Posterior vena cava (tissue), 2 donors: ENCODE results near the gene CCDC200. TPM values are rescaled to one million over a fixed set of nuclear protein-coding genes. Genes with fewer than 3 reads are reported as not detected.
"Not testable (repeated sequence)": the region's sequence is repeated elsewhere in the genome, so short reads cannot be mapped to it uniquely, and the experiment has no call there.

Experiments used
- DNase-seq: peaks from one replicate; pipeline ENCODE4 v3.0.0-alpha.2; 2020; ENCODE audit warnings: low spot score
- intact Hi-C, 2 donors: fragments of 100-400 bp; cut with DNase I; formaldehyde crosslinking; loops; one replicate each; pipeline versions ENCODE4 v1.14.1 to v1.14.2; 2022 to 2023
- long read RNA-seq, 2 donors: library from polyadenylated mRNA; unstranded; transcript quantifications; one replicate each; pipeline ENCODE4 v2.0.0, GENCODE V29; 2020 to 2021
- total RNA-seq, 2 donors: library from RNA; stranded (reverse); fragmentation: NEBNext Ultra II Directional; extraction: Animal tissue kit (Norgen Biotek cat#: 25700); gene quantifications; one replicate each; pipeline ENCODE4 v1.2.1, GENCODE V29; 2021
- donor health status: DM: yes; HTN: yes; CAD: no.
- donor health status: DM: yes; HTN: yes; CAD: no.

CCDC200 gene
- total RNA-seq = not detected
- long read RNA-seq, donor 1, partial matches to known transcripts = 0 of 15 reads
- long read RNA-seq, donor 1, other reads (novel, unspliced or antisense) = 15 of 15 reads
- long read RNA-seq, donor 2, partial matches to known transcripts = 0 of 16 reads
- long read RNA-seq, donor 2, other reads (novel, unspliced or antisense) = 16 of 16 reads

- DNase-seq, intact Hi-C loops: not testable (repeated sequence)
Observed at GRCh38 chr17:43228020-43228782, at the start of gene CCDC200. CCDC200 (minus strand) TSS chr17:43228623; CDS start chr17:43228554, 69 bp downstream.

- intact Hi-C loops, DNase-seq: not testable (repeated sequence)
Observed at GRCh38 chr17:43272914-43273313, 44.5 kb upstream of the CCDC200 start.

- DNase-seq, intact Hi-C loops: not testable (repeated sequence)
Observed at GRCh38 chr17:43272483-43272882, 44.1 kb upstream of the CCDC200 start.

GRCh38 chr17:43270552-43271504, 42.4 kb upstream of the CCDC200 start:
- DNase-seq, intact Hi-C loops: not testable (repeated sequence)

- intact Hi-C loops, DNase-seq: not testable (repeated sequence)
Observed at GRCh38 chr17:43246456-43246855, 18.0 kb upstream of the CCDC200 start.

- intact Hi-C loops, DNase-seq: not testable (repeated sequence)
Observed at GRCh38 chr17:43240596-43241352, 12.4 kb upstream of the CCDC200 start.

GRCh38 chr17:43239597-43239996, 11.2 kb upstream of the CCDC200 start:
- intact Hi-C loops, DNase-seq: not testable (repeated sequence)

GRCh38 chr17:43233877-43234276, 5.5 kb upstream of the CCDC200 start, which contains the start of gene RNU2-1:
RNU2-1 (minus strand) TSS chr17:43233977.
- intact Hi-C loops, DNase-seq: not testable (repeated sequence)

- intact Hi-C loops, DNase-seq: not testable (repeated sequence)
Observed at GRCh38 chr17:43233263-43233662, 4.8 kb upstream of the CCDC200 start.

GRCh38 chr17:43232021-43232699, 3.7 kb upstream of the CCDC200 start:
- intact Hi-C loops = not testable (repeated sequence)
- DNase-seq = peak; percentile 92

- intact Hi-C loops, DNase-seq: not testable (repeated sequence)
Observed at GRCh38 chr17:43231205-43232020, 3.0 kb upstream of the CCDC200 start.

GRCh38 chr17:43226393-43226792, 2.0 kb downstream of the CCDC200 start:
- intact Hi-C loops = no loop called here
- DNase-seq = no peak

GRCh38 chr17:43224146-43224705, 4.2 kb downstream of the CCDC200 start:
- intact Hi-C loops = loop anchor here in 1 of 2 donors (5.0 kb wide), 1 partner anchor 137 kb away; no protein-coding TSS in a partner anchor
- DNase-seq = no peak

- intact Hi-C loops = loop anchor here in 1 of 2 donors (5.0 kb wide), 1 partner anchor 133 kb away; no protein-coding TSS in a partner anchor
Observed at GRCh38 chr17:43220511-43221125, 7.8 kb downstream of the CCDC200 start.

GRCh38 chr17:43219746-43220380, 8.6 kb downstream of the CCDC200 start:
- intact Hi-C loops = loop anchor here in 1 of 2 donors (5.0 kb wide), 1 partner anchor 133 kb away; no protein-coding TSS in a partner anchor
- DNase-seq = no peak

More at GRCh38 chr17:43220511-43221125, 7.8 kb downstream of the CCDC200 start:
- no peak for DNase-seq

- intact Hi-C loops = no loop called here
- no peak for DNase-seq
Observed at GRCh38 chr17:43219001-43219400, 9.4 kb downstream of the CCDC200 start.
